Panc1 (cell line): Measurements from ENCODE around the gene ENTPD2.

Source experiments
- CTCF ChIP-seq: fragments of 450-650 bp; IDR thresholded peaks from 2 replicates; pipeline ENCODE4 v1.5.1; 2017; ENCODE audit warnings: mild to moderate bottlenecking
- REST ChIP-seq, 2 experiments: IDR thresholded peaks; 2 replicates each; pipeline ENCODE4 v1.6.1; 2011 to 2012; ENCODE audit warnings: low read depth in 2 of 2, control low read depth in 1 of 2, low read length in 1 of 2, mild to moderate bottlenecking in 1 of 2, moderate library complexity in 1 of 2; ENCODE audit not compliant: insufficient read depth in 1 of 2
- SIN3A ChIP-seq: IDR thresholded peaks from 2 replicates; pipeline ENCODE4 v1.6.1; 2012; ENCODE audit warnings: low read depth, mild to moderate bottlenecking, low read length, moderate library complexity, borderline replicate concordance; ENCODE audit not compliant: insufficient read depth
- TCF7L2 ChIP-seq: IDR thresholded peaks from 2 replicates; pipeline ENCODE4 v1.6.1; 2011; ENCODE audit warnings: mild to moderate bottlenecking, low read depth, low read length, inconsistent platforms

- TF ChIP-seq CTCF (no peak), SIN3A (no peak), TCF7L2 (no peak), REST (IDR thresholded peaks at IDR 0.05; ENCODE audit: insufficient read depth in 1 of 2, low read depth in 2 of 2, low read length in 1 of 2) (no peak)
Observed at GRCh38 chr9:137050570-137050969, 3.3 kb downstream of the ENTPD2 start.
